ENCODE data around the gene UXT. TPM values are rescaled to one million over a fixed set of nuclear protein-coding genes. Genes with fewer than 3 reads are reported as not detected.
A peak's percentile ranks its signal among the peaks of the same experiment; 100 is the strongest.

The UXT gene
- total RNA-seq, 1 donor from 2014 or later: 77.5 TPM

DNA sequence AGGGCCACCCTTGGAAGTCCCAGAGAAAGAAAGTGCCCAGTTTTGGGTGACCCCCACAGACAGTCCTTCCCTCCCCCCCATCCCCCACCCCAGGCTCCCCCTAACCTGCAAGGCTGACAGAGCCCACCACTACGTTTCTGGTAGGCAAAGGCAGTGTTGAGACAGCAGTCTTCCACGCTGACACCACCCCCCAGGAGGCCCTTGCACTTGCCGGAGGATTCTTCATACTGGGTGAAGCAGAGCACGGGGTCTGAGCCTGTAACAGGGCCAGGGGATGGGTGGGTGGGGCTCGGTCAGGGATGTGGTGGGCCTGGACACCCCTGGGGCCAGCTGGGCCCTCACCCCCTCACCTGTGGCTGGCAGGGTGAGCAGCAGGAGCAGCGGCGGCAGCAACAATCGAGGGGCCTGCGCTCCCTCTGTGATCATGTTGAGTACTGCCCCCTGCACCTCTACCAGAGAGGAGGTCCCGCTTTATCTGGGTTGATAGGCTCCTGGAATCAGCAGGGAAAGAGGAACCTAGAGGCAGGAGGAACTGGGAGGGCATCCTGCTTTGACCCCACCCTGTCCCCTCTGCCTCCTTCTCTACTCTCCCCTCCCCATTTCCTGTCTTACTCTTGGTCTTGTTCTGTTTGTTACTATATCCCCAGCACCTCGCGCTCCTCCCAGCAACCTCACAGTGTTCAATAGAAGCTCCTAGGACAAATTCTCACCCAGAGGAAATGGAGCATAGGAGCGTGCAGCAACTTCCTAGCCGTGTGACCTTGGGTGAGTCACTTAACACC lies 29.4 kb downstream of the UXT start, which contains the start of gene CFP:
Gene CFP (minus strand): TSS at position 512 of the 782 bp plus-strand sequence. CDS start 86 bp downstream, at position 426.
- no peaks in the 10 kb centered on the region for H3K9me3 ChIP-seq
- ATAC-seq: peak; percentile 56
- TF ChIP-seq, protein P1, sequence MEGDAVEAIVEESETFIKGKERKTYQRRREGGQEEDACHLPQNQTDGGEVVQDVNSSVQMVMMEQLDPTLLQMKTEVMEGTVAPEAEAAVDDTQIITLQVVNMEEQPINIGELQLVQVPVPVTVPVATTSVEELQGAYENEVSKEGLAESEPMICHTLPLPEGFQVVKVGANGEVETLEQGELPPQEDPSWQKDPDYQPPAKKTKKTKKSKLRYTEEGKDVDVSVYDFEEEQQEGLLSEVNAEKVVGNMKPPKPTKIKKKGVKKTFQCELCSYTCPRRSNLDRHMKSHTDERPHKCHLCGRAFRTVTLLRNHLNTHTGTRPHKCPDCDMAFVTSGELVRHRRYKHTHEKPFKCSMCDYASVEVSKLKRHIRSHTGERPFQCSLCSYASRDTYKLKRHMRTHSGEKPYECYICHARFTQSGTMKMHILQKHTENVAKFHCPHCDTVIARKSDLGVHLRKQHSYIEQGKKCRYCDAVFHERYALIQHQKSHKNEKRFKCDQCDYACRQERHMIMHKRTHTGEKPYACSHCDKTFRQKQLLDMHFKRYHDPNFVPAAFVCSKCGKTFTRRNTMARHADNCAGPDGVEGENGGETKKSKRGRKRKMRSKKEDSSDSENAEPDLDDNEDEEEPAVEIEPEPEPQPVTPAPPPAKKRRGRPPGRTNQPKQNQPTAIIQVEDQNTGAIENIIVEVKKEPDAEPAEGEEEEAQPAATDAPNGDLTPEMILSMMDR (IDR thresholded peaks at IDR 0.05): no peak
- DNase-seq: no peak
- H3K4me1 ChIP-seq: no peaks in the 10 kb centered on the region
- H3K36me3 ChIP-seq: no peaks in the 10 kb centered on the region
- no peak within 1 kb of the TSS for H3K27ac ChIP-seq
- H3K27me3 ChIP-seq: no peaks in the 10 kb centered on the region
- intact Hi-C loops (cut with DNase I): no loop called here
- no peak within 1 kb of the TSS for H3K4me3 ChIP-seq

DNA sequence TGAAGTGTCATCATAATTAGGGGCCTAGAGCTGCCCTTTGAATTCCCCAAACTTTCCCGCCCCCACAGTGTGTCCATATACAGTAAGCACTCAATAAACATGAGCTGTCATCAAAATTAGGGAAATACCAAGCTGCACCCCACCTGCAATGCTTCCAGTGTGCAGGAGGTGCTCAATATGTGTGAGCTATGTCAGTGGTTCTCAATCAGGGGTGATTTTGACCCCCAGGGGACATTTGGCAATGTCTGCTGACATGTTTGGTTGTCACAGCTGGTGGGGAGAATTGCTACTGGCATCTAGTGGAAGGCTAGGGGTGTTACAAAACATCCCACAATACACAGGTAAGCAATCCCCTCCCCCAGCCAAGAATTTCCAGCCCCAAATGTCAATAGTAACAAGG lies 30.0 kb downstream of the UXT start:
- Histone ChIP-seq H3K27me3 (no peaks in the 10 kb centered on the region), H3K9me3 (no peaks in the 10 kb centered on the region), H3K27ac (no peak overlapping the region), H3K4me1 (no peaks in the 10 kb centered on the region), H3K36me3 (no peaks in the 10 kb centered on the region), H3K4me3 (no peak overlapping the region)
- TF ChIP-seq, protein P1 (IDR thresholded peaks at IDR 0.05): no peak
- intact Hi-C loops (cut with DNase I): no loop called here
- ATAC-seq (no peak), DNase-seq (no peak)

DNA sequence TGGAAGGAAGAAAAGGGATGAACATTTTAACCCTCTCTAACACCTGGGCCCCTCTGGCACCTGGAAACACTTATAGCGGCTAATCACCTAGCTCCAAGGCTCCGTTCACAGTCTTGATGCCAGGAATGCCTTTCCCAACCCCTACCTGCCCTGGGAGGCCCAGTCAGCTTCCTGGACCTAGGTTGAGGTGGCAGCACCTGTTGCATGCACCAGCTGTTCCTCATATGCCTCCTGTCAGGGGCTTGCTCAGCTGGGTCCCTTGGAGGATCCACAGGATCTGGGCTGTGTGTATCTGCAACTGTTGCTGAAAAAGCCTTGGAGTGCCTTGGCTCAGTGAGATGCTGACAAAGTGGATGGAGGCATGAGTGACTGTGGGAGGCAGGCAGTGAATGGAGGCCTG lies 33.6 kb downstream of the UXT start:
- no peaks in the 10 kb centered on the region for H3K36me3 ChIP-seq
- TF ChIP-seq, protein P1 (IDR thresholded peaks at IDR 0.05): no peak
- H3K27ac ChIP-seq: no peak overlapping the region
- no peak for DNase-seq
- H3K4me3 ChIP-seq: no peak overlapping the region
- H3K4me1 ChIP-seq: no peaks in the 10 kb centered on the region
- no peak for ATAC-seq
- no peaks in the 10 kb centered on the region for H3K9me3 ChIP-seq
- intact Hi-C loops (cut with DNase I): no loop called here
- no peaks in the 10 kb centered on the region for H3K27me3 ChIP-seq

DNA sequence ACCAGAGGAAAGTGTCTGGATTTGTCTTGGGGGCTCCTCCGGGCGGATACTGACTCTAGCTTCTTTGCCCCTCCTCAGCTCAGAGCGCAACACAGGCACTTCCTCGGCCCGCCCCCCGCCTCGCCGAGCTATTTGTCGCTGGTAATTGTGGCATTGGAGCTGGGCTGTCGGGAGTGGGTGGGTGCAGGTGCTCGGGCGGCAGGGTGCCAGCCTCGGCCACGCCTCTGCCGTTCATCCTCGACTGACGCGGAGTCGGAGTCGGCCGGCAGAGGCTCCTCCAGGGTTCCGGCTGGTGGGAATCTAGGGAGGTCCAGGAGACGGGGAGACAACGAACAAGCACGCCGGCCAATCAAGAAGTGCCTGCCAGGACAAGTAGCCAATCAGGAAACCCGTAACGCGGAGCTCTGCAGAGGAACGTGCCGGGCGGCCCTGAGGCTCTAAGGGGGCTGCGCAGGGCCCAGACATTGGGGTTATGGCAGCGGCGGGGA lies 35.4 kb downstream of the UXT start:
- intact Hi-C loops (cut with DNase I): no loop called here
- no peaks in the 10 kb centered on the region for H3K36me3 ChIP-seq
- H3K27ac ChIP-seq: no peak overlapping the region
- ATAC-seq (peak; percentile 31), DNase-seq (peak; percentile 64)
- no peaks in the 10 kb centered on the region for H3K4me1 ChIP-seq
- peak overlapping the region; percentile 14 for H3K4me3 ChIP-seq
- TF ChIP-seq, protein P1 (IDR thresholded peaks at IDR 0.05): no peak
- H3K27me3 ChIP-seq: no peaks in the 10 kb centered on the region
- no peaks in the 10 kb centered on the region for H3K9me3 ChIP-seq

DNA sequence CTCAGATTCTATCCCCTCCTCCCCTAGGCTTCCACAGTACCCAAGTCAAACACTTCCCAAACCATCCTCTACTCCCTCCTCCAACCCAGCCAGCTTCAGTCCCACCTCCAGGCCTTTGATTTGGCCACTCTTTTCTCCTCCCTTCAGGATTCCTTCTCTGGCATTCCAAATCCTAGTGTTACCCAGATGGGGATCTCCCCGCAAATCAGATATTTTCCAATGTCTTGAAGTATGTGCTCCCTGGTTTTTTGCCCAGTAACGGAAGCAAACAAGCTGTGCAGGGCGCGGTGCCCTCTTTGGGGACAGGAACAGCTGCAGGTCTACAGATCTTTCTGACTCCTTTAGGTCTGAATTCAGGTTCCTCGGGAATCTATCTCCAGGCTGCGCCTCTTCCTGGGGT lies 37.1 kb downstream of the UXT start:
- Histone ChIP-seq H3K4me1 (no peaks in the 10 kb centered on the region), H3K9me3 (no peaks in the 10 kb centered on the region), H3K27ac (no peak overlapping the region), H3K36me3 (no peaks in the 10 kb centered on the region), H3K4me3 (no peak overlapping the region), H3K27me3 (no peaks in the 10 kb centered on the region)
- intact Hi-C loops (cut with DNase I): no loop called here
- ATAC-seq (no peak), DNase-seq (no peak)
- TF ChIP-seq, protein P1 (IDR thresholded peaks at IDR 0.05): no peak

Measured in upper lobe of right lung (tissue), 1 donor.